ENCODE results near the gene PLAAT2.
"Not testable (repeated sequence)": the region's sequence is repeated elsewhere in the genome, so short reads cannot be mapped to it uniquely, and the experiment has no call there.

PLAAT2 gene

GRCh38 chr11:63564784-63565350, 1.7 kb upstream of the PLAAT2 start:
- Mint-ChIP-seq H3K9me3 (no peaks in the 10 kb centered on the region), H3K4me3 (no peak overlapping the region), H3K27ac (no peak overlapping the region), H3K36me3 (ENCODE audit: low read depth) (no peaks in the 10 kb centered on the region), H3K27me3 (peaks cover 14% of the 10 kb centered on the region), H3K4me1 (ENCODE audit: low read depth) (peaks cover 25% of the 10 kb centered on the region)
- intact Hi-C loops (cut with micrococcal nuclease) = no loop called here

DNA sequence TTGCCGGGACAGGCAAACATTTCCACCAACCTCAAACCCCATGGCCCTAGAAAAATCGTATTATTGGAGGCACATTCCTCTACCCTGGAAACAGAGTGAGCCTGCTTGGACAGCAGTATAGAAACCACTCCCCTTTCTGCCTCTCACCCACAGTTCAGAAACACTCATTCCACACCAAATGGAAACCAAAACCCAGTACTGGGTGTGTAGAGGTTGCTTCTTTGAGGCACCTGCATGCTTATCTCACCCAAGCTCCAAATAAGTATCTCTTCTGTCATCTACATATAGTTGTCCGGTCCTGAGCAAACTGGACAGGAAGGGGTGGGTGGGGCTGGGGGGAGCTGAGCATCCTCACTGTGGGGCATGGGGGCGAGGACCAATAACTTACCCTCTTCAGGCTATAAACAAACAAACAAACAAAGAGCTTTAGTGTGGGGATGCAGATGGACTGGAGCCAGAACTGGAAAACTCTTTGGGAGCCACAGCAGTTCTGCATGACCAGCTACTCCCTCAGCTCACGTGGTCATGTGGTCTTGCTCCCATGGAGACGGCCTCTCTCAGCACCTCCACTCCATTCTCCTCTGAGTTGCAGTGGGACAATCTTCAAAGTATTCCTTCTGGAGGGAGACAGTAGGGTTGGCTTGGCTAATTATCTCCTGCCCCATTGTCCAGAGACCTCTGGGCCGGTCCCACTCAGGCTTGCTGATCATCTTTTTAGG, 1.0 kb upstream of the PLAAT2 start:
- H3K27ac Mint-ChIP-seq = no peak overlapping the region
- H3K9me3 Mint-ChIP-seq = no peaks in the 10 kb centered on the region
- intact Hi-C loops (cut with micrococcal nuclease) = no loop called here
- H3K4me3 Mint-ChIP-seq = no peak overlapping the region
- peaks cover 14% of the 10 kb centered on the region for H3K27me3 Mint-ChIP-seq
- no peaks in the 10 kb centered on the region for H3K36me3 Mint-ChIP-seq (ENCODE audit: low read depth)
- peaks cover 25% of the 10 kb centered on the region for H3K4me1 Mint-ChIP-seq (ENCODE audit: low read depth)

DNA sequence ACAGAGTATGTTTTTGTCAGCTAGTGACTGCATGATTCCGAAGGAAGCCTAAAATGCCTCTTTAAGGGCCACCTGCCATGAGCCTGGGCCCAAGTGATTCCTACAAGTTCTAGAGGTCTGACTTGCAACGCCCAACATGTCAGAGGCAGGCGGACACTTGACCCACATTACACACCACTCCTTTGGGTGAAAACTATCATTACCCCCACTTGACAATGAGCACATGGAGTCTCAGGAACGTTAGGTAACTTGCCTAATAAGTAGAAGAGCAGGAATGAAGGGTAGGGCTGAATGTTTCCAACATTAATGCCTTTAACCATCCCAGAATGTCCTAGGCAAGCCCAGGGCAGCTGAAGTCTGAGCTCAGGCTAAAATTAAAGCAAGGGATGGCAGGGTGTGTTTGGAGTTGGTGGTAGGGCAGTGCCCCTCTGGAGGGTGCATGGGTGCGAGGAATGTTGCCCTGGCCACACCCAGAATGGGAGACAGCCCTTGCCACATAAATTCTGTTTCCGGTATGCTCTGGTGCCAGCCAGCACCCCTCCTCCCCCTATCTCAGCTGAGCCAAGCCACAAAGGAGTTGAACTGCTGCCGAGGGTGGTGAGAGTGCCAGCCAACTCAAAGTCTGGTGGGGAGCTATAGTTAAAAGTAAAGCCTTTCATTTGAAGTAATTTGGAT, 2.5 kb downstream of the PLAAT2 start:
- Mint-ChIP-seq H3K9me3 (no peaks in the 10 kb centered on the region), H3K4me1 (ENCODE audit: low read depth) (peaks cover 18% of the 10 kb centered on the region), H3K36me3 (ENCODE audit: low read depth) (no peaks in the 10 kb centered on the region), H3K4me3 (no peak overlapping the region), H3K27ac (no peak overlapping the region), H3K27me3 (peaks cover 23% of the 10 kb centered on the region)
- intact Hi-C loops (cut with micrococcal nuclease) = no loop called here

- H3K36me3 Mint-ChIP-seq (ENCODE audit: low read depth) = no peaks in the 10 kb centered on the region
- peaks cover 23% of the 10 kb centered on the region for H3K27me3 Mint-ChIP-seq
- H3K4me1 Mint-ChIP-seq (ENCODE audit: low read depth) = peaks cover 23% of the 10 kb centered on the region
- no peak overlapping the region for H3K27ac Mint-ChIP-seq
- intact Hi-C loops (cut with micrococcal nuclease) = no loop called here
- no peaks in the 10 kb centered on the region for H3K9me3 Mint-ChIP-seq
- H3K4me3 Mint-ChIP-seq = no peak overlapping the region
Observed at GRCh38 chr11:63558459-63559157, 4.6 kb downstream of the PLAAT2 start.

GRCh38 chr11:63557570-63557969, 5.6 kb downstream of the PLAAT2 start:
- Mint-ChIP-seq H3K27me3 (peaks cover 22% of the 10 kb centered on the region), H3K9me3 (no peaks in the 10 kb centered on the region), H3K4me3 (no peak overlapping the region), H3K27ac (no peak overlapping the region), H3K4me1 (ENCODE audit: low read depth) (peaks cover 32% of the 10 kb centered on the region), H3K36me3 (ENCODE audit: low read depth) (no peaks in the 10 kb centered on the region)
- intact Hi-C loops (cut with micrococcal nuclease) = no loop called here

DNA sequence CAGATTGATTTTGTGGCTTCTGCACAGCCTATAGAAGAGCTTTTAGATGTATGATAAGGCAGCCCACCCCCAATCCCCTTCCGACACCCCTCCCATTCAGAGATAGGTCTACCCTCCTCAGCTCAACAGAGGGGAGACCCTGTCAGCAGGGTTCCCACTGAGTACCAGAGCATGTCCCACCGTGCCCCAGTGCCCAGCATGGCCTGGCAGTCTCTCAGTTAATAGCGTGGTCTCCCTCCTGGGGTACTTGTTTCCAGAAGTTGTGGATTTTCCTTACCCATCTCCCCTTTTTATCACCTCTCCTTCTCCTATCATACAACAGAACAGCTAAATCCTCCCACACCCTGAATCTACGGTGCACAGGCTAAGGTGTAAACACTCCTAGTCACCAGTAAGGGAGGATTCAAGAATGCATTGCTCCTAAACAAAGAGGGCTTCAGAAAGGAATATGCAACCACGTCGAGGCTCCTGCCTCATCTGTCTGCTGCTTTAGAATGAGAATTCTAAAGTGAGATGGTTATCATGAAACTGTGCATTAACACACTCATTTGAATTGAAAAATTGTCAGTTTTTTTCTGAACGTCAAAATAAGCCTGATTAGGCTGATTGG, 6.7 kb downstream of the PLAAT2 start:
- Mint-ChIP-seq H3K36me3 (ENCODE audit: low read depth) (no peaks in the 10 kb centered on the region), H3K9me3 (no peaks in the 10 kb centered on the region), H3K4me1 (ENCODE audit: low read depth) (peaks cover 33% of the 10 kb centered on the region), H3K27ac (no peak overlapping the region), H3K4me3 (no peak overlapping the region), H3K27me3 (peaks cover 28% of the 10 kb centered on the region)
- intact Hi-C loops (cut with micrococcal nuclease) = no loop called here

- Mint-ChIP-seq H3K9me3 (no peaks in the 10 kb centered on the region), H3K27me3 (peaks cover 35% of the 10 kb centered on the region), H3K27ac (no peak overlapping the region), H3K4me3 (no peak overlapping the region), H3K4me1 (ENCODE audit: low read depth) (peaks cover 27% of the 10 kb centered on the region), H3K36me3 (ENCODE audit: low read depth) (no peaks in the 10 kb centered on the region)
- intact Hi-C loops (cut with micrococcal nuclease) = no loop called here
Observed at GRCh38 chr11:63554877-63555223, 8.3 kb downstream of the PLAAT2 start.

- no peak overlapping the region for H3K27ac Mint-ChIP-seq
- intact Hi-C loops (cut with micrococcal nuclease) = no loop called here
- H3K36me3 Mint-ChIP-seq (ENCODE audit: low read depth) = no peaks in the 10 kb centered on the region
- H3K9me3 Mint-ChIP-seq = no peaks in the 10 kb centered on the region
- no peak overlapping the region for H3K4me3 Mint-ChIP-seq
- H3K4me1 Mint-ChIP-seq (ENCODE audit: low read depth) = peaks cover 27% of the 10 kb centered on the region
- H3K27me3 Mint-ChIP-seq = peaks cover 42% of the 10 kb centered on the region
Observed at GRCh38 chr11:63553759-63554158, 9.4 kb downstream of the PLAAT2 start.

GRCh38 chr11:63552921-63553320, 10.3 kb downstream of the PLAAT2 start:
- no peak overlapping the region for H3K27ac Mint-ChIP-seq
- H3K27me3 Mint-ChIP-seq = peaks cover 42% of the 10 kb centered on the region
- H3K36me3 Mint-ChIP-seq (ENCODE audit: low read depth) = no peaks in the 10 kb centered on the region
- no peaks in the 10 kb centered on the region for H3K9me3 Mint-ChIP-seq
- intact Hi-C loops (cut with micrococcal nuclease) = no loop called here
- no peak overlapping the region for H3K4me3 Mint-ChIP-seq
- peaks cover 20% of the 10 kb centered on the region for H3K4me1 Mint-ChIP-seq (ENCODE audit: low read depth)

DNA sequence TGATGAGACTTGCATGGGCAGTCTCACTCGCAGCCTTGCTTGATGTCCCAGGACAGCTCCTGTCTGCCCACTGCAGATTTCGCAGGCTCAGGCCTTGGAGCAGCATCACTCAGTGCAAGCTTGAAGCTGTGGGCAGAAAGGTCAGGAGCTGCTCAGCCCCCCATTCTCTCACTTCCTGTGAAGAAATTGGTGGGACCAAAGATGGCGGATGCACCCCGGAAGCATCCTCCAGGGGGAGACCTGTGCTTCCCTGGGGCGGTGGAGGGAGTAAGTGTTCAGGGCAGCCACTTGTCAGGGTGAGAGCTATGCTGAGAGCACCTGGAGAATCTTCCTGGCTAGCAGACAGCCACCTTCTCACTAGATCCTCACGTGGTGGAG, 11.3 kb downstream of the PLAAT2 start:
- H3K36me3 Mint-ChIP-seq (ENCODE audit: low read depth) = no peaks in the 10 kb centered on the region
- H3K27ac Mint-ChIP-seq = no peak overlapping the region
- H3K27me3 Mint-ChIP-seq = peaks cover 41% of the 10 kb centered on the region
- no peaks in the 10 kb centered on the region for H3K9me3 Mint-ChIP-seq
- no peak overlapping the region for H3K4me3 Mint-ChIP-seq
- peaks cover 20% of the 10 kb centered on the region for H3K4me1 Mint-ChIP-seq (ENCODE audit: low read depth)
- intact Hi-C loops (cut with micrococcal nuclease) = no loop called here

GRCh38 chr11:63551091-63551888, 11.9 kb downstream of the PLAAT2 start:
- no peak overlapping the region for H3K4me3 Mint-ChIP-seq
- H3K27me3 Mint-ChIP-seq = peaks cover 38% of the 10 kb centered on the region
- H3K36me3 Mint-ChIP-seq (ENCODE audit: low read depth) = no peaks in the 10 kb centered on the region
- intact Hi-C loops (cut with micrococcal nuclease) = no loop called here
- H3K27ac Mint-ChIP-seq = no peak overlapping the region
- H3K9me3 Mint-ChIP-seq = no peaks in the 10 kb centered on the region
- H3K4me1 Mint-ChIP-seq (ENCODE audit: low read depth) = peaks cover 20% of the 10 kb centered on the region

GRCh38 chr11:63550156-63550700, 13.0 kb downstream of the PLAAT2 start:
- H3K4me3 Mint-ChIP-seq; H3K9me3 Mint-ChIP-seq; intact Hi-C loops (cut with micrococcal nuclease); H3K36me3 Mint-ChIP-seq (ENCODE audit: low read depth); H3K27ac Mint-ChIP-seq: not testable (repeated sequence)
- Mint-ChIP-seq H3K27me3 (peaks cover 34% of the 10 kb centered on the region), H3K4me1 (ENCODE audit: low read depth) (peaks cover 20% of the 10 kb centered on the region)

DNA sequence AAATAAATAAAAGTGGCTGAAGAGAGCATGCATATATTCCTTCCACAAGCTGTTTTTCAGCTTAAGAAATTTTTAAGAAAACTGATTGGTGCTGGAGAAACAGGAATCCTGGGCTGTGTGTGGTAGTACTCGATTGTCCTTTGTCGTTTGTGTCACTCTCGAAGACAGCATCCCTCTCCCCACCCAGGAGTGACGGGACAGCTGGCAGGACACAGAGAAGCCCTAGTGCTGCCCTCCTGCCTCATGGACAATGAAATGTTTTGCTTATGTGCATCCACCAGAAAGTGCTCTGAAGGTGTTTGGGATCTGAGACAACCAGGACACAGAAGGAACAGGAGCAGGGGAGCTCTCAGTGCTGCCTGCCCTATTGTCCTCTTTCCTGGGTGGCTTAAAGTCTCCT, 13.8 kb downstream of the PLAAT2 start:
- H3K4me1 Mint-ChIP-seq (ENCODE audit: low read depth) = peaks cover 20% of the 10 kb centered on the region
- no peaks in the 10 kb centered on the region for H3K36me3 Mint-ChIP-seq (ENCODE audit: low read depth)
- peaks cover 31% of the 10 kb centered on the region for H3K27me3 Mint-ChIP-seq
- no peak overlapping the region for H3K27ac Mint-ChIP-seq
- intact Hi-C loops (cut with micrococcal nuclease) = loop anchor here (10.0 kb wide), 1 partner anchor 55 kb away; the partner anchor contains the start of gene PLAAT5
- H3K4me3 Mint-ChIP-seq = no peak overlapping the region
- no peaks in the 10 kb centered on the region for H3K9me3 Mint-ChIP-seq
